K562 (cell line): ENCODE data around the gene SCFD2. TPM values are rescaled to one million over a fixed set of nuclear protein-coding genes. Genes with fewer than 3 reads are reported as not detected.

Experiments used
- ATAC-seq: fragments of 200-7000 bp; cut with Tn5 transposase; 3 replicates; pipeline ENCODE4 v1.9.1; 2020; ENCODE audit warnings: moderate library complexity
- BruUV-seq: library from RNA; stranded (reverse); fragments of 400-500 nt; replicated peaks from 2 replicates; lab custom pipeline; 2021; lab: Mats Ljungman, UMichigan
- CTCF ChIA-PET: fragments of 300-600 bp; formaldehyde crosslinking; extraction: SDS; loops from one replicate; lab custom pipeline; 2021; ENCODE audit warnings: low intra/inter-chr PET ratio; lab: Yijun Ruan, JAX
- POLR2A ChIA-PET: fragments of 300-600, 350-650 bp; sonication (Branson Sonifier 250); formaldehyde crosslinking; extraction: SDS; loops from one replicate; lab custom pipeline; 2021; ENCODE audit warnings: antibody characterized with exemption, inconsistent platforms; lab: Yijun Ruan, JAX
- DNase-seq, 4 experiments: peaks; one replicate each; pipeline versions ENCODE4 v3.0.0 to v3.0.0-alpha.2; 2011 to 2018; ENCODE audit warnings: low spot score in 3 of 4, mixed read lengths in 3 of 4; ENCODE audit errors: extremely low read depth in 1 of 4
- FAIRE-seq: peaks from 2 replicates; lab custom pipeline; 2011; peaks lifted over from hg19 to GRCh38; lab: Jason Lieb, UNC
- H2AFZ ChIP-seq: 2 replicates; pipeline ENCODE4 v1.6.0; 2011; ENCODE audit warnings: low read depth, low read length, control low read depth, inconsistent platforms
- H3K27ac ChIP-seq: fragments of 200-600 bp; 3 replicates; pipeline ENCODE4 v1.8.0; 2011; ENCODE audit warnings: low read depth, mild to moderate bottlenecking, control low read depth, inconsistent platforms, low read length, moderate library complexity, mixed read lengths; ENCODE audit errors: extremely low read depth
- H3K27me3 ChIP-seq, 2 experiments: fragments of 300-600 bp in 1 of 2; 2 replicates in 1 of 2; 3 replicates in 1 of 2; pipeline versions ENCODE4 v1.6.0 to v1.8.0; 2011; ENCODE audit warnings: inconsistent platforms in 2 of 2, low read length in 2 of 2, mild to moderate bottlenecking in 1 of 2, mixed read lengths in 1 of 2, moderate library complexity in 1 of 2; ENCODE audit not compliant: control insufficient read depth in 2 of 2, insufficient read depth in 2 of 2
- H3K36me3 ChIP-seq: fragments of 300-600 bp; 3 replicates; pipeline ENCODE4 v1.8.0; 2011; ENCODE audit warnings: mild to moderate bottlenecking, low read length, inconsistent platforms; ENCODE audit not compliant: control insufficient read depth, insufficient read depth
- H3K4me1 ChIP-seq, 2 experiments: fragments of 200-600 bp in 1 of 2; replicated peaks in 1 of 2; 2 replicates in 1 of 2; 3 replicates in 1 of 2; pipeline versions ENCODE4 v1.5.1 to v1.8.0; 2011; ENCODE audit warnings: inconsistent platforms in 2 of 2, low read length in 2 of 2, mild to moderate bottlenecking in 1 of 2, mixed read lengths in 1 of 2, moderate library complexity in 1 of 2; ENCODE audit not compliant: control insufficient read depth in 2 of 2, insufficient read depth in 2 of 2
- H3K4me2 ChIP-seq: 2 replicates; pipeline ENCODE4 v1.6.1; 2011; ENCODE audit warnings: low read length, control low read depth, inconsistent platforms, mixed read lengths; ENCODE audit not compliant: insufficient read depth
- H3K4me3 ChIP-seq: fragments of 200-600 bp; sonication (generic), shearing (Covaris generic); 2 replicates; pipeline ENCODE4 v1.5.1; 2016; ENCODE audit warnings: control low read depth, inconsistent platforms
- H3K79me2 ChIP-seq: fragments of 200-600 bp; 3 replicates; pipeline ENCODE4 v1.8.0; 2011; ENCODE audit warnings: low read length, inconsistent platforms; ENCODE audit not compliant: control insufficient read depth, insufficient read depth
- H3K9ac ChIP-seq, 2 experiments: 2 replicates each; pipeline versions ENCODE4 v1.6.0 to v1.6.1; 2011; ENCODE audit warnings: low read depth in 2 of 2, low read length in 2 of 2, control low read depth in 1 of 2, inconsistent platforms in 1 of 2, mild to moderate bottlenecking in 1 of 2, mixed read lengths in 1 of 2; ENCODE audit not compliant: insufficient read depth in 1 of 2
- H3K9me1 ChIP-seq: one replicate; pipeline ENCODE4 v1.6.0; 2011; ENCODE audit warnings: inconsistent platforms, mild to moderate bottlenecking, low read length, moderate library complexity; ENCODE audit not compliant: control insufficient read depth, insufficient read depth
- H3K9me3 ChIP-seq: replicated peaks from 2 replicates; pipeline ENCODE4 v1.5.1; 2011; ENCODE audit warnings: low read depth, low read length, inconsistent platforms; ENCODE audit not compliant: control insufficient read depth, insufficient read depth
- H4K20me1 ChIP-seq: replicated peaks from 2 replicates; pipeline ENCODE4 v1.6.1; 2011; ENCODE audit warnings: low read length, inconsistent platforms, mixed read lengths; ENCODE audit not compliant: control insufficient read depth, insufficient read depth
- ATF1 ChIP-seq, 2 experiments: fragments of 450-650 bp in 1 of 2; IDR thresholded peaks; 2 replicates each; pipeline ENCODE4 v1.6.1; 2016; ENCODE audit warnings: missing compliant biosample characterization in 1 of 2, missing genetic modification characterization in 1 of 2
- ATF4 ChIP-seq: fragments of 450-650 bp; formaldehyde crosslinking; IDR thresholded peaks from 2 replicates; pipeline ENCODE4 v1.4.0; 2022; ENCODE audit warnings: mild to moderate bottlenecking, moderate library complexity
- CTBP1 ChIP-seq: fragments of 450-650 bp; IDR thresholded peaks from 2 replicates; pipeline ENCODE4 v1.6.1; 2016; ENCODE audit warnings: borderline replicate concordance
- EP400 ChIP-seq: fragments of 450-650 bp; IDR thresholded peaks from 2 replicates; pipeline ENCODE4 v1.6.1; 2017; ENCODE audit warnings: antibody characterized with exemption, mild to moderate bottlenecking, moderate library complexity
- HDAC8 ChIP-seq: fragments of 450-650 bp; IDR thresholded peaks from 2 replicates; pipeline ENCODE4 v1.6.1; 2016; ENCODE audit warnings: mild to moderate bottlenecking, missing genetic modification characterization, moderate library complexity, missing compliant biosample characterization
- HNRNPL ChIP-seq: fragments of 200-400 bp; formaldehyde crosslinking; IDR thresholded peaks from 2 replicates; pipeline ENCODE4 v1.6.1; 2017; ENCODE audit warnings: low read depth, mild to moderate bottlenecking, low read length
- HSF4 ChIP-seq: fragments of 250-450 bp; sonication (Bioruptor Pico); IDR thresholded peaks from 2 replicates; pipeline ENCODE4 v2.1.2; 2022; ENCODE audit warnings: mild to moderate bottlenecking, moderate library complexity, borderline replicate concordance
- KDM2B ChIP-seq: fragments of 250-450 bp; sonication (Bioruptor Pico); IDR thresholded peaks from 2 replicates; pipeline ENCODE4 v1.8.0; 2021; ENCODE audit warnings: mild to moderate bottlenecking, moderate library complexity
- MED1 ChIP-seq: sonication (generic); formaldehyde crosslinking; IDR thresholded peaks from 2 replicates; pipeline ENCODE4 v1.8.1; 2023; ENCODE audit warnings: missing genetic modification reagents, borderline replicate concordance
- SMARCE1 ChIP-seq: fragments of 450-650 bp; IDR thresholded peaks from 2 replicates; pipeline ENCODE4 v1.7.1; 2016; ENCODE audit warnings: mild to moderate bottlenecking
- TCF7L2 ChIP-seq: fragments of 150-350 bp; IDR thresholded peaks from 2 replicates; pipeline ENCODE4 v1.6.1; 2016; ENCODE audit warnings: low read depth, mild to moderate bottlenecking, low read length, moderate library complexity
- ZNF57 ChIP-seq: fragments of 450-650 bp; formaldehyde crosslinking; IDR thresholded peaks from 2 replicates; pipeline ENCODE4 v1.4.0; 2020; ENCODE audit warnings: mild to moderate bottlenecking, moderate library complexity
- ZNF696 ChIP-seq: fragments of 250-450 bp; sonication (Bioruptor Pico); conservative IDR thresholded peaks from 2 replicates; pipeline ENCODE4 v1.4.0; 2020; ENCODE audit warnings: mild to moderate bottlenecking, moderate library complexity
- WGBS: fragments of 100-300 bp; shearing (Covaris generic); methylation state at CpG from one replicate; pipeline ENCODE4 v1.1.6; 2016; ENCODE audit warnings: low coverage, mixed read lengths; ENCODE audit not compliant: insufficient coverage; ENCODE audit errors: missing lambda C conversion rate; 5-methylcytosine and 5-hydroxymethylcytosine counted together
- in situ Hi-C: fragments of 300-500 bp; cut with MboI; formaldehyde crosslinking; loops from 4 replicates; pipeline ENCODE4 v1.15.0; 2018; ENCODE audit warnings: inconsistent platforms, mixed read lengths
- intact Hi-C: fragments of 100-400 bp; cut with micrococcal nuclease; formaldehyde crosslinking; loops from 2 replicates; pipeline ENCODE4 v1.14.2; 2022
- polyA plus RNA-seq, 8 experiments: library from polyadenylated mRNA; depleted of rRNA in 4 of 8; stranded (reverse) in 5 of 8; unstranded in 3 of 8; fragments of >200 nt; fragmentation: Nextera tagmentation in 2 of 8; fragmentation: Illumina TruSeq in 1 of 8; extraction: Ambion mirVana in 2 of 8; extraction: Trizol in 1 of 8; gene quantifications; 2 replicates each; pipeline versions ENCODE4 v1.2.1 to v1.2.3, GENCODE V29; 2011 to 2014; ENCODE audit warnings: inconsistent platforms in 1 of 8, missing spikeins in 1 of 8
- total RNA-seq, 7 experiments: library from RNA; depleted of rRNA in 6 of 7; stranded (reverse); fragments of >200 nt in 6 of 7; fragmentation: Illumina TruSeq in 2 of 7; extraction: Trizol in 2 of 7; gene quantifications; 2 replicates each; pipeline versions ENCODE4 v1.2.1 to v1.2.3, GENCODE V29; 2011 to 2021; ENCODE audit warnings: low replicate concordance in 1 of 7

Gene SCFD2
- total and polyA plus RNA-seq, 9 of the 15 experiments (the other 6 are each of a cell fraction or from before 2014, with no cell fraction given) = 5.7 to 30.3 (median 22.8) TPM

DNA sequence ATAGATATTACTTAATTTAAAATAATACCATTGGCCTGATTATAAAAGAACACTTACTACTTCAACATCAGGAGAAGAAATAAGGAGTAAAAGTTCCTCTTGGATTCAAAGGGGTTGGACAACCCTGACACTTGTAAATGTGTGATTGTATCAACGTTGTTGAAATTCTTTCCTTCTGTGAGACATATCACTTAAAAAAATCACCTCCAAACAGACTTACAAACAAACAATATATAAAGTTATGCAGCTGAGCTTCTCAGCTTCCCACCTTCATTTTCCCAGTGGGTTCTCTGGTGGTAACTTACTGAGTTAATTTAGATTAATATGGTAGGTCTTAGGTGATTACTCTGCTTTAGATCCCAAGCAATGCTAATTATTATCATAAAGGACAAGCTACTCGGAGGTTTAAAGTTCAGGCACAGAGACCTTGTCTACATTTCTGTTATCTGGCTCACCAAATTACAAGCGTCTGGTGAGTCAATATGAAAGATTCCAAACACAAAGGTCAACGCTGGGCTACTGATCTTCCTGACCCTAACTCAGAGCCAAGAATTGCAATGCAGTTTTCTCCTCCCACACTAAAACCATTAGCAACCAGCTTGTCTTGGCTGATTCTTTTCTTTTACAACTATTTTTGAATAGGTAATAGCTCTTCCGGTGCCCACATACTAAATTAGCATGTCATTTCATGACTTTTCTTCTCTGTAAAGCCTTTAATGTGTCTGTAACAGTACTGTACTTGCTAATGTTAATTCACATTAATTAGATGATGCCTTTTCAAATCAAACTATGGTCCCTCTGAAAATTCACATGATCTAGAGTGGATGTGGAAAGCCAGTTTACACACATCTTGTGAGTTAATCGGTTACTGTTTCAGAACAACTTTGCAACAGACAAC, 346.1 kb downstream of the SCFD2 start (continued):
- TF ChIP-seq ATF1 (CRISPR knock-in tag; IDR thresholded peaks at IDR 0.05) (no peak), ATF1 (tag; IDR thresholded peaks at IDR 0.05) (no peak), CTBP1 (no peak), HNRNPL (no peak)

- intact Hi-C loops = loop anchor here (5.0 to 10.0 kb wide), 5 partner anchors 179 to 886 kb away; no protein-coding TSS in a partner anchor
- H3K27me3 ChIP-seq = no peaks in the 10 kb centered on the region
- H3K9me1 ChIP-seq = no peaks in the 10 kb centered on the region
- WGBS = 81% methylated on average over 3 of the region's 3 CpGs
- H3K36me3 ChIP-seq = no peaks in the 10 kb centered on the region
- in situ Hi-C loops = loop anchor here (25.0 kb wide), 1 partner anchor 794 kb away; no protein-coding TSS in a partner anchor
- H3K9me3 ChIP-seq = no peaks in the 10 kb centered on the region
- ATAC-seq (no peak), DNase-seq (no peak), FAIRE-seq (no peak)
- no peak overlapping the region for H2AFZ ChIP-seq
- H3K4me3 ChIP-seq = no peak overlapping the region
- no TSS peak for BruUV-seq
- no peaks in the 10 kb centered on the region for H4K20me1 ChIP-seq
- H3K79me2 ChIP-seq = no peaks in the 10 kb centered on the region
- TF ChIP-seq ZNF696 (CRISPR knock-in tag) = no peak
- TF ChIP-seq HDAC8 (tag) = no peak
- TF ChIP-seq SMARCE1 = no peak
- TF ChIP-seq ATF4 (CRISPR knock-in tag) = no peak
- no peak for TF ChIP-seq TCF7L2
- TF ChIP-seq KDM2B (CRISPR knock-in tag) = no peak
- TF ChIP-seq EP400 = no peak
- no peak for TF ChIP-seq ZNF57 (CRISPR knock-in tag)
- no peak for TF ChIP-seq HSF4 (CRISPR knock-in tag)
- TF ChIP-seq MED1 = no peak
- H3K9ac ChIP-seq = no peak overlapping the region
- ChIA-PET POLR2A (no interaction called here), CTCF (no interaction called here)
- H3K4me2 ChIP-seq = no peak overlapping the region
- H3K4me1 ChIP-seq = peaks cover 0 to 14% of the 10 kb centered on the region in 2 experiments; a peak in 2 of 5 replicates
- no peak overlapping the region for H3K27ac ChIP-seq
Observed at GRCh38 chr4:53018471-53018870, 347.4 kb downstream of the SCFD2 start.
